Fibroblast of lung (primary cell): ENCODE measurements around the gene TINCR.

Experiments used
- EZH2 ChIP-seq: IDR thresholded peaks from 2 replicates; pipeline ENCODE4 v1.5.1; 2012; ENCODE audit warnings: low read length, control low read depth, mild to moderate bottlenecking; ENCODE audit errors: missing control alignments
- TF ChIP-seq, protein P1 (sequence below), 2 donors: IDR thresholded peaks in 1 of 2; conservative IDR thresholded peaks in 1 of 2; 1 replicate in 1 of 2; 2 replicates in 1 of 2; pipeline ENCODE4 v1.5.1; 2011 to 2012; ENCODE audit warnings: low read length in 2 of 2, control low read depth in 1 of 2, inconsistent platforms in 1 of 2, low read depth in 1 of 2, mild to moderate bottlenecking in 1 of 2

- TF ChIP-seq, protein P1, sequence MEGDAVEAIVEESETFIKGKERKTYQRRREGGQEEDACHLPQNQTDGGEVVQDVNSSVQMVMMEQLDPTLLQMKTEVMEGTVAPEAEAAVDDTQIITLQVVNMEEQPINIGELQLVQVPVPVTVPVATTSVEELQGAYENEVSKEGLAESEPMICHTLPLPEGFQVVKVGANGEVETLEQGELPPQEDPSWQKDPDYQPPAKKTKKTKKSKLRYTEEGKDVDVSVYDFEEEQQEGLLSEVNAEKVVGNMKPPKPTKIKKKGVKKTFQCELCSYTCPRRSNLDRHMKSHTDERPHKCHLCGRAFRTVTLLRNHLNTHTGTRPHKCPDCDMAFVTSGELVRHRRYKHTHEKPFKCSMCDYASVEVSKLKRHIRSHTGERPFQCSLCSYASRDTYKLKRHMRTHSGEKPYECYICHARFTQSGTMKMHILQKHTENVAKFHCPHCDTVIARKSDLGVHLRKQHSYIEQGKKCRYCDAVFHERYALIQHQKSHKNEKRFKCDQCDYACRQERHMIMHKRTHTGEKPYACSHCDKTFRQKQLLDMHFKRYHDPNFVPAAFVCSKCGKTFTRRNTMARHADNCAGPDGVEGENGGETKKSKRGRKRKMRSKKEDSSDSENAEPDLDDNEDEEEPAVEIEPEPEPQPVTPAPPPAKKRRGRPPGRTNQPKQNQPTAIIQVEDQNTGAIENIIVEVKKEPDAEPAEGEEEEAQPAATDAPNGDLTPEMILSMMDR (conservative IDR thresholded peaks at IDR 0.05 in 1 of 2, IDR thresholded peaks at IDR 0.05 in 1 of 2; ENCODE audit: low read depth in 1 of 2, low read length in 2 of 2), result no peak
- no peak for TF ChIP-seq EZH2
Observed at GRCh38 chr19:5579286-5579685, 11.5 kb upstream of the TINCR start.
